ENCODE measurements around the gene SIX1.

Gene SIX1

GRCh38 chr14:60648934-60649874 is at the start of gene SIX1:
TSS of gene SIX1 (minus strand) at chr14:60649477. CDS start at chr14:60649189, 288 bp downstream.
- peak; percentile 86 for DNase-seq
- Histone ChIP-seq H3K36me3 (replicated peaks) (no peaks in the 10 kb centered on the region), H3K4me3 (ENCODE audit: low read depth, low read length) (peak within 1 kb of the TSS; percentile 76), H3K27me3 (replicated peaks) (no peaks in the 10 kb centered on the region), H3K27ac (peak within 1 kb of the TSS; percentile 80)
- TF ChIP-seq CTCF (IDR thresholded peaks at IDR 0.05; ENCODE audit: low read depth, low read length, missing control alignments), result no peak
- in situ Hi-C loops (cut with HindIII; ENCODE audit: low pct_ligation_motif_present, low sequenced_read_pairs), result loop anchor here (25.0 kb wide), 2 partner anchors 388 to 588 kb away; no protein-coding TSS in a partner anchor

DNA sequence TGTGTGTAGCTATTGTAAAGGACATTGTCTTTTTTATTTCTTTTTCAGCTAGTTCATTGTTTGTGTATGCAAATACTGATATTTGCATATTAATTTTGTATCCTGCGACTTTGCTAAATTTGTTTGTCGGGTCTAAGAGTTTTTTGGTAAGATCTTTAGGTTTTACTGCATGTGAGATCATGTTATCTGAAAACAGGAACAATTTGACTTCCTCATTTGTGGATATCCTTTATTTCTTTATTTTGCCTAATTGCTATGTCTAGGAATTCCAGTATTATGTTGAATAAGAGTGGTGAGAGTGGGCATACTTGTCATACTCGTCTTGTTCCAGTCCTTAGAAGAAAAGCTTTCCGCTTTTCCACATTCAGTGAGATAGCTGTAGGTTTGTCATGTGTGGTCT is 46.0 kb upstream of the SIX1 start:
- Histone ChIP-seq H3K36me3 (replicated peaks) (no peaks in the 10 kb centered on the region), H3K27ac (no peak overlapping the region), H3K27me3 (replicated peaks) (no peaks in the 10 kb centered on the region), H3K4me3 (ENCODE audit: low read depth, low read length) (no peak overlapping the region)
- in situ Hi-C loops (cut with HindIII; ENCODE audit: low pct_ligation_motif_present, low sequenced_read_pairs), result no loop called here
- no peak for TF ChIP-seq CTCF (IDR thresholded peaks at IDR 0.05; ENCODE audit: low read depth, low read length, missing control alignments)
- DNase-seq, result no peak

DNA sequence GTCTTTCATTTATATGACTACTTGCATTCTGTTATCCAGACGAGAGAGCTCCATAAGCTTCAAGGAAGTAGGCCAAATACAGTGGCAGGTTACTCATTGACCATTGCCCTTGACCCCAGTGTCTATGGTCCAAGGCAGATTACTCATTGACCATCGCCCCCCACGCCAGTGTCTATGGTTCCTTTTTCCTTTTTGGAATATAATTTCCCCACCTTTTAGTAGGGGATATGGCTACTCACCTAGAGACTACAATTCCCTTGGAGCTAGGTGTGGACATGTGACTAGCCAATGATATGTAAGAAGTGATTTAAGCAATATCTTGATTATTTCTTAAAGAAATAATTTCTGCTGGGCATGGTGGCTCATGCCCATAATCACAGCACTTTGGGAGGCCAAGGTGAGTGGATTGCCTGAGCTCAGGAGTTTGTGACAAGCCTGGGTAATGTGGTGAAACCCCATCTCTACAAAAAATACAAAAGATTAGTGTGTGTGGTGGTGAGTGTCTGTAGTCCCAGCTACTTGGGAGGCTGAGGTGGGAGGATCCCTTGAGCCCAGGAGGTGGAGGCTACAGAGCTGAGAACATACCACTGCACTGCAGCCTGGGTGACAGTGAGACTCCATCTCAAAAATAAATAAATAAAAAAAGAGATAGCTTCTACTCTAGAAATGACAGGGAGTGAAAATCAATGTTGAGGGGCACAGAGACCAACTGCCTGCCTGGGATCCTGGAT is 42.3 kb upstream of the SIX1 start:
- Histone ChIP-seq H3K27me3 (replicated peaks) (no peaks in the 10 kb centered on the region), H3K4me3 (ENCODE audit: low read depth, low read length) (no peak overlapping the region), H3K36me3 (replicated peaks) (no peaks in the 10 kb centered on the region), H3K27ac (no peak overlapping the region)
- no peak for DNase-seq
- no peak for TF ChIP-seq CTCF (IDR thresholded peaks at IDR 0.05; ENCODE audit: low read depth, low read length, missing control alignments)
- in situ Hi-C loops (cut with HindIII; ENCODE audit: low pct_ligation_motif_present, low sequenced_read_pairs), result no loop called here

DNA sequence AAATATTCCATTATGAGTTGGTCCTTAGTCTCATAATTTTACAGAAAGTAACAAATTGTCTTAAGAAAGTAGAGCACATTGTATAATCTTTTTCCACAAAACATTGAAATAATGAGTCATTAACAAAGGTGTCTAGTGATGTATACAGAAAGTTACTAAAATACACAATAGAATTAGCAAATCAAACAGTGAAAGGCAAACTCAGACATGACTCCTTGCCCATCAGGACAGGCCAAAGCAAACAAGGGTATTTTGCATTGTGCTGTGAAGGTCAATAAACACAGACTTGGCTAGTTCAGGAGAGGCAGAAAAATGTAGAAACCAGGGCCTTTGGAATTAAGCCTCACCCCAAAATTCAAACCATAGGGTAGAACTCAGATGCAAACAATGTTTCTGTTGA is 37.6 kb upstream of the SIX1 start:
- in situ Hi-C loops (cut with HindIII; ENCODE audit: low pct_ligation_motif_present, low sequenced_read_pairs), result no loop called here
- no peaks in the 10 kb centered on the region for H3K36me3 ChIP-seq (replicated peaks)
- H3K27me3 ChIP-seq (replicated peaks), result no peaks in the 10 kb centered on the region
- H3K27ac ChIP-seq, result no peak overlapping the region
- no peak for TF ChIP-seq CTCF (IDR thresholded peaks at IDR 0.05; ENCODE audit: low read depth, low read length, missing control alignments)
- no peak for DNase-seq
- no peak overlapping the region for H3K4me3 ChIP-seq (ENCODE audit: low read depth, low read length)

DNA sequence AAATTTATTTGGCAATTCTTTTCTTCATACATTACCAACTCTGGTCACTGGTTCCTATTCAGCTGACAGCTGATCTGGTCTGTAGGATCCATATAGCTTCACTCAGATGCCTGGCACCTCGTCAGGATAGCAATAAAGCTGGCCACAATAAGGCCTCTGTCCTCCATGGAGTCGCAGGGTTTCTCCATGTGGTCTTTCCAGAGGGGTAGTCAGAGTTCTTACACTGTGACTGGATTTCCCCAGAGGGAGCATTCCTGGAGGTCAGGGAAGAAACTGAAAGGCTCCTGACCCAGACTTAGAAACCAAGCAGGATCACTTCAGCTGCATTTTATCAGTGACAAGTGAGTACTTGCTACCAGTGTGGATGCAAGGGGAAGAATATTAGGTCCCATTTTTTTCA is 34.9 kb upstream of the SIX1 start:
- Histone ChIP-seq H3K27me3 (replicated peaks) (no peaks in the 10 kb centered on the region), H3K36me3 (replicated peaks) (no peaks in the 10 kb centered on the region), H3K27ac (no peak overlapping the region), H3K4me3 (ENCODE audit: low read depth, low read length) (no peak overlapping the region)
- no peak for TF ChIP-seq CTCF (IDR thresholded peaks at IDR 0.05; ENCODE audit: low read depth, low read length, missing control alignments)
- in situ Hi-C loops (cut with HindIII; ENCODE audit: low pct_ligation_motif_present, low sequenced_read_pairs), result no loop called here
- DNase-seq, result no peak

Data from brain microvascular endothelial cell (primary cell).